ENCODE measurements around the gene CCNDBP1.

CCNDBP1 gene

GRCh38 chr15:43246261-43246774, 61.1 kb downstream of the CCNDBP1 start:
- DNase-seq (ENCODE audit: low read depth), result no peak

Data from GM04503 (cell line).